ENCODE measurements around the gene P2RX4.
"Not testable (repeated sequence)": the region's sequence is repeated elsewhere in the genome, so short reads cannot be mapped to it uniquely, and the experiment has no call there.

The P2RX4 gene

DNA sequence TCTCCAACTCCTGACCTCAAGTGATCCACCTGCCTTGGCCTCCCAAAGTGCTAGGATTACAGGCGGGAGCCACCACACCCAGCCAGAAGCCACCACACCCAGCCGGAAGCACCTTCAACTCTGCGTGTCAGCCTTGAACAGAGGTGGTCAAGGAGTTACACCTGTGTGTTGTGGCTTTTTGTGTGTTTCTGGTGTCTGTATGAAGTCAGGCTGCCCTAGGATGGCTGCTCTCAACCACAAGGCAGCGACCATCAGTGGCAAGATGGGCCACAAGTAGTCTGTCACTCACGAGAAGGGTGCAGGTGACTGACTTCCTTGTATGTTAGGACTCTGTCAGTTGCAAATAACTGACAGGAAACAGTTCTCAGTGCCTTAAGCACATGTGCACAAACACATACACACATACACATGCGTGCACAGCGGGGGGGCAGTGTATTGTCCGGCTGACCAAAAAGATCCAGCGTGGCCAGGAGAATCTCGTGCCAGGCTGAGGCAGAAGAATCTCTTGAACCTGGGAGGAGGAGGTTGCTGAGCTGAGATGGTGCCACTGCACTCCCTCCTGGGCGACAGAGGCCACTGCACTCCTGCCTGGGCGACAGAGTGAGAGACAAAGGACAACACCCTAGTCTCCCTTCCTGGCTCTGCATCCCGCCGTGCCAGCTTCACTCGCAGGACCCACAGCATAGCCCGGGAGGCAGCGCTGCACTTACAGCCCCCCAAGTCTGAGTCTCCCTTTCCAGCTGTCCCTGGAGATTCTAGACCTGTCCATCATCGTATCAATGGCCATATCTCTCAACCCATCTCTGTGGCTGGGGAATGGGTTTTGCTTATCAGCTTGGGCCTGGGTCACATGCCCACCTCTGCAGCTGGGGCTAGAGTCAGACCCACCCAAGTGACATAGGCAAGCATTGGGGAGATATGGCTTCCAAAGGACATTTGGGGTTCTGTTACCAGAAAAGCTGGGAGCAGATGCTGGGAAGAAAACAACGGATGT lies 13.7 kb downstream of the P2RX4 start:
- FAIRE-seq, result no peak

DNA sequence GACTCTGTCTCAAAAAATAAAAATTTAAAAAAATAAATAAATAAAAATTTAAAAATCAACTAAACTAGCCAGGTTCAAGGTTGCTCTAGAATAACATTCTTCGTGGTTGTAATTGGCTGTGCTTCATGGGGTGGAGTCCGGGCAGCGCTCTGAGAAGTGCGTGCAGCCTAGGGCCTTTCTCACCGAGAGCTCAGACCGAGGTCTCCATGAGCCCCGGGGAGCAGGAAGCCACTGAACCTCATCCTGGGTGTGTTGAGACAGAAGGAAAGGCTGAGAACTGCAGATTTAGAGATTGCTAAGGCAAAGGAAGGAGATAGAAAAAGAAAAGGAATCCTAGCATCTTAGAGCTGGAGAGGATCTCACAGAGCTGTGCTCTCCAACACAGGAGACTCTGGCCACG lies 14.7 kb downstream of the P2RX4 start:
- FAIRE-seq, result no peak

- no peak for FAIRE-seq
These were observed 16.5 kb downstream of the P2RX4 start for GRCh38 chr12:121226399-121226798.

DNA sequence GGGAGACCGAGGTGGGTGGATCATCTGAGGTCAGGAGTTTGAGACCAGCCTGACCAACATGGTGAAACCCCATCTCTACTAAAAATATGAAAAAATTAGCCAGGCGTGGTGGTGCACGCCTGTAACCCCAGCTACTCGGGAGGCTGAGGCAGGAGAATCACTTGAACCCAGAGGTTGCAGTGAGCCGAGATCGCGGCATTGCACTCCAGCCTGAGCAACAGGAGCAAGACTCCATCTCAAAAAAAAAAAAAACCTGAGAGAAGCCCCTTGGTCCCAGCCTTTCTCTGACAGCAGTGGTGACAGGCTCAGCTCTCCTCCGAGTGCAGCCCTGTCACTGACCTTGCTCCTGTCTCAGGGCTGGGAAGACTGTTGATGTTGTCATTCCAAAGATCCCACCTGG lies 16.9 kb downstream of the P2RX4 start:
- FAIRE-seq, result not testable (repeated sequence)

- FAIRE-seq, result no peak
These were observed 17.4 kb downstream of the P2RX4 start for GRCh38 chr12:121227294-121227693.

DNA sequence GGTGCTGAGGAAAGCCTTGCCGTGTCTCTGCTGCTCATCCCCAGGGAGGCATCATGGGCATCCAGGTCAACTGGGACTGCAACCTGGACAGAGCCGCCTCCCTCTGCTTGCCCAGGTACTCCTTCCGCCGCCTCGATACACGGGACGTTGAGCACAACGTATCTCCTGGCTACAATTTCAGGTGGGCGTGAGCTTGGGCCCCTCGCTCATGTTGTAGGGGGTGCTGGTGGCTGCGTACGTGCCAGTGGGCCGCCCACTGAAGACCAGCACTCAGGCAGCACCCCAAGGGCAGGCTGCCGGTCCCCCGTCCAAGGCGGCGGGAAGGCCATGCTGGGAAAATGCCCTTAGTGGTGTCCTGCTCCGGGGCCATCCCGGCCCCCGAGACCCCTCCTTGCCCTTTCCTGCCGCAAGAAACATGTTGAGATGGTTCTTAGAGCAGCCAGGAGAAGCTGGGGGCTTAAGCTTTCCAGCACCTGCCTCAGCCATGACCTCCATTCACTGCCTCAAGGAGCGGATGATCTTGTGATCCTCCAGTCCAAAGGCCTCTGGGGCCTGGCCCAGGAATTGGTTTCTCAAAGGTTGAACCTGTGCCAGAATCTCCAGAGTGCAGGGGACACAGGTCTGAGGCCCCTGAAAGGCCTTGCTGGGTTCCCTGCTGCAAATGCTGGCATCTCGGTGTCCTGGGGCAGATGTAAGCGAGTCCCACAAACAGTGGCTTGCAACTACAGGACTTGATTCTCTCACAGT lies 19.2 kb downstream of the P2RX4 start:
- FAIRE-seq, result no peak

- FAIRE-seq, result not testable (repeated sequence)
These were observed 20.1 kb downstream of the P2RX4 start for GRCh38 chr12:121229826-121230537.

DNA sequence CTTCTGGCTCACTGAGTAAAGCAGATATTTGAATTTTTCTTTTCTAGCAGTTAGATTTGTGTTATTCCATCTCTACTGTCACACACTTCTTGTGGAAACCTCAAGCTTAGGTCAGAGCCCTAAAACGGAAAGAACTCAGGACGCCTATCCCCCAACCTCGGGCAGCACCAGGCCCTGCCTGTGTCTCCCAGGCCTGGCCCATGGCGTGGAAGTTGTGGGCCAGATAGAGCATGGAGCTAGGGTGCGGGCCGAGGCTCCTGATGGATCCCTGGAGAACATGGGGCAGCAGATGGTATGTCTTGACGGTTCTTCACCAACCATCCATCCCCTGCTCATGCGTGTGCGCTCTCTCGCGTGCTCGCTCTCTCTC lies 20.6 kb downstream of the P2RX4 start:
- no peak for FAIRE-seq

GRCh38 chr12:121232163-121232562 lies 22.2 kb downstream of the P2RX4 start:
- no peak for FAIRE-seq

GRCh38 chr12:121232977-121233627 lies 23.2 kb downstream of the P2RX4 start:
- FAIRE-seq, result no peak

DNA sequence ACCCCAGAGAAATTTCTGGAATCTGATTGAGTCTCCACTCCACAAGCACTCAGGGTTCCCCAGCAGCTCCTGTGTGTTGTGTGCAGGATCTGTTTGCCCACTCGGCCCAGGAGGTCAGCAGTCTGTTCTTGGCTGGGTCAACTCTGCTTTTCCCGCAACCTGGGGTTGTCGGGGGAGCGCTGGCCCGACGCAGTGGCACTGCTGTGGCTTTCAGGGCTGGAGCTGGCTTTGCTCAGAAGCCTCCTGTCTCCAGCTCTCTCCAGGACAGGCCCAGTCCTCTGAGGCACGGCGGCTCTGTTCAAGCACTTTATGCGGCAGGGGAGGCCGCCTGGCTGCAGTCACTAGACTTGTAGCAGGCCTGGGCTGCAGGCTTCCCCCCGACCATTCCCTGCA lies 23.7 kb downstream of the P2RX4 start:
- FAIRE-seq, result no peak

- no peak for FAIRE-seq
These were observed 26.8 kb downstream of the P2RX4 start for GRCh38 chr12:121236776-121237175.

- no peak for FAIRE-seq
These were observed 27.5 kb downstream of the P2RX4 start for GRCh38 chr12:121237415-121237814.

DNA sequence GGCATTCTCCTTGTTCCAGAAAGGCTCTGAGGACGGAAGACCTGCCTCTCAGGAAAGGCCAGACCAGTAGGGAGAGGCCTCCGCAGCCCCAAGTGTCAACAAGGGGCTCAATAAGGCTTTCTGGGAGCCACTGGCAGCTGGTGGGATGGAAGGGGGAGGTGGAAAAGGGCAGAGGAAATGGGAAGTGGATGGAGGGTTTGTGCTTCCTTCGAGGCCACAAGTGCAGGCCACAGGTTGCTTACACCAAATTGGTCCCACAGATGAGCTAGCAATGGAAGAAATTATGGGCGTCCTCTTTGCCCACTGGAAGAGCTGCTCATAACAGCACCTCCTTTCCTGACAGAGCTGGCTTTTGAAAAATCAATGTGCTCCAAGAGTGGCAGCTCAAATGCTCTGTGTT lies 28.2 kb downstream of the P2RX4 start:
- FAIRE-seq, result no peak

DNA sequence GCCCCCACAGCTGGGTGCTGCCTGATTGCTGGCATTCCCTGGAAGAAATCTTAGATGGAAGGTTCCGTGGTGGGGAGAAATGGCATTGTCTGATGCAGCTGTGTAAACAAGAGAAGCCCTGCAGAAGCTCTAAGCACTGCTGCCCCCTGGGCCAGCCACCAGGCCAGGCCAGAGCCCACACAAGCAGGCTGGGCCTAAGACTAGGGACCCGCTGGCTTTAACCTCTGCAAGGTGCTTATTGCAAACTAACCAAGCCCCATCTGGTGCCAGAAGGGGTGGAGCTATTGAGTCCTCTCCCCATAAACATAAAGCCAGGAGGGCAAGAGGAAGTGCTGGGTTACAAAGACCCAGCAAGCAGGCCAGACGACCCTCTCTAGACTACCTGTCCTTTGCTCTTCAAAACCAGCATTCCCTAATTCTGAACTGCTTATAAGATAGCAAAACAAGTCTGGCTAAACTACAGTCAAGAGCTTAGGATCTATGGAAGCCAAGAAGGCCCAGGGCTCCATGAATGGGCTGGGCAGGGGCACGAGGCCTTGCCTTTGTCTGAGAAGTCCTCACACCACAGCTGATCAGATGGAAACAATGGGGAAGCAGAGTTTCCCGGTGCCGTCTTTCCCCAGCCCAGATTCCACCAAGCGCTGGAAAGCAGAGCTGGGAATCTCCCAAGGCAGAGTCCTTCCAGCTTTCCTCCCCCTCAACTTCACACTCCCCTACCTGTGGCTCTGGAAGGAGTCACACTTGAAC lies 28.8 kb downstream of the P2RX4 start:
- FAIRE-seq, result no peak

DNA sequence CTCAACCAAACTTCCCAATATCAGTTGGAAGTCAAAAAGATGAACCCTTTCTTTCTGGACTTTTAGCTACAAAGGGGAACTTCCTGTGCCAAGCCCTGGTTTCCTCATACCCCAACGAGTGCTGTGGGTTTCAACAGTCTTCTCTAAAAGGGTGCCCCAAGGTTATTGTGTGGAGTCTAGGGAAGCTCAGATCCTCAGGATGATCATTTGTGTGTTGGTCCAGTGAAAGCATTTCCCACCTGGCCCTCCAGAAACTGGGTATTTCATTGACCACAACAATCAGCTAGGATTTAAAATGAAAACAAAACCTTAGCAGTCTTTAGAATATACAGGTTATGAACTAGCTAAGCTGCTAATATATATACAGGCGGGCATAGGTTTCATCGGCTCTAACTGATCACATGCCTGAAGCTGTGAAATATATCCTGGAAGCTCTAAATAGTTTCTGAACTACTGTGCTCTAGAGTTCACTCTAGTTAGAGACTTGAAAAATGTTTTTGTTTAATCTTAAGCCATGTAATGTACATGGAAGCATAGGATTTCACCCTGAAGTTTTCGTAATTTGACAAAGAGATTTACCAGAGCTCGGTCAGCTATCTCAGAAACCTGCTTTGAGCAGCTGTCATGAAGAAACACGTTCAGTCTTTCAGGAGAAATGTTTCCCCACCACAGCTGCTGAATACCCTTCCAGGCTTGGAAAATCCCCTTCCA lies 29.6 kb downstream of the P2RX4 start:
- FAIRE-seq, result no peak

DNA sequence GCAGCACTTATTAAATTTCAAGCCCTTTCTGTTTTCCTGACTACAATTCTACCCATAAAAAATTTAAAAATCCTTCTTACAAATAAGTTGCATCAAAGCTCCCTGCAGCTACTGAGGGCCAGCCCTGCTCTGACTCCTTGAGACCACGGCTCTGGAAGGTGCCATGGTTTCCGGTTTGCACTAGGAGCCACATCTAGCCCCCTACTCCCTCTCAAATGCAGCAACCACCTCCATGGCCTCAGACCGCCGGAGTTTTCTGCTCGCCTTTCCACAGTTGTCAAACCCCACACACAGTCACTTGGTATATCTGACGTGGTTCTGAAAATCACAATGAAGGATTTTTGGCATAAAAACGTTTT lies 30.1 kb downstream of the P2RX4 start:
- no peak for FAIRE-seq

DNA sequence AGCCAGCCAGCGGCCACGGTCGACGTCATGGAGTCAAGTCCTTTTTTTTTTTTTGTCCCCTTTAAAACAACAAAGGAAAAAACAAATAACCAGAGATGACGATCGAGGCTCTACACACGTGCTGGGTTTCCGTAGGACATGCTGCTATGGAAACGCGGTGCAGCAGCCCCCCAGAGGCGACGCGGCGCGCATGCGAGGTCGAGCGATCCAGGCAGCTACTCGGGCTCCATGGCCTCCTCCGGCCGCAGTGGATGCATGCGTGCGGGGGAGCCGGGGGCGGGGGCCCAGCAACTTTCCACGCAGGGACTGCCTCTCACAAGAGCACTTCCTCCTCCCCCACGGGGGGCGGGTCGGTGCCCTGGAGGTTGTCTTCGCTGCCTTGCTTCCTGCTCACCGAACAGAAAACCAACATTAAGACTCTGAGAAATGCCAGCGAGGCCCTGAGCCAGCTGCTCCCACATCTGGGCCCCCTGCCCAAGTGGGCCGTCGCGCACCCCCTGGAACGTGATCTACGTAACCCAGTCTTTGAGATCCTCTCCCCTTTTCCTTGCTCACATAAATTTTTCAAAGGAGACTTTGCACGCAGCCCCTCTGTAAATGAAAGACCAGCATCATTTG lies 30.7 kb downstream of the P2RX4 start:
- no peak for FAIRE-seq

GRCh38 chr12:121241156-121241970 lies 31.4 kb downstream of the P2RX4 start:
- FAIRE-seq, result no peak

- no peak for FAIRE-seq
These were observed 35.1 kb downstream of the P2RX4 start for GRCh38 chr12:121245031-121245430.

Measured in colon (tissue), 2 donors.